ENCODE measurements around the gene UBE2O.
"Not testable (repeated sequence)": the region's sequence is repeated elsewhere in the genome, so short reads cannot be mapped to it uniquely, and the experiment has no call there.

DNA sequence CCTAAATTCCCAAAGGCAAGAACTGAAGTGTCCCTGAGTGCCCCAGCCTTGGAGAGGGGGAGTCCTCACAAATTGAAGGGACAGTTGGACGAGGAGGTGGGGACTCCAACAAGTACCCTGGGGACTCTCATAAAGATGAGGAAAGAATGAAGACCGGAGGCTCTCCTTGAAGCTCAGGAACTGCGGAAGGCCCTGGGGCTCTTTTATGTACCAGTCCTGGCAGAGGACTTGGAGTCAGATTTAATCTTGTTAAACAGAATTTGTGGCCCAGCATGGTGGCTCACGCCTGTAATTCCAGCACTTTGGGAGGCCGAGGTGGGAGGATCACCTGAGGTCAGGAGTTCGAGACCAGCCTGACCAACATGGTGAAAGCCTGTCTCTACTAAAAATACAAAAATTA, 93.2 kb downstream of the UBE2O start:
- TF ChIP-seq, protein P1, sequence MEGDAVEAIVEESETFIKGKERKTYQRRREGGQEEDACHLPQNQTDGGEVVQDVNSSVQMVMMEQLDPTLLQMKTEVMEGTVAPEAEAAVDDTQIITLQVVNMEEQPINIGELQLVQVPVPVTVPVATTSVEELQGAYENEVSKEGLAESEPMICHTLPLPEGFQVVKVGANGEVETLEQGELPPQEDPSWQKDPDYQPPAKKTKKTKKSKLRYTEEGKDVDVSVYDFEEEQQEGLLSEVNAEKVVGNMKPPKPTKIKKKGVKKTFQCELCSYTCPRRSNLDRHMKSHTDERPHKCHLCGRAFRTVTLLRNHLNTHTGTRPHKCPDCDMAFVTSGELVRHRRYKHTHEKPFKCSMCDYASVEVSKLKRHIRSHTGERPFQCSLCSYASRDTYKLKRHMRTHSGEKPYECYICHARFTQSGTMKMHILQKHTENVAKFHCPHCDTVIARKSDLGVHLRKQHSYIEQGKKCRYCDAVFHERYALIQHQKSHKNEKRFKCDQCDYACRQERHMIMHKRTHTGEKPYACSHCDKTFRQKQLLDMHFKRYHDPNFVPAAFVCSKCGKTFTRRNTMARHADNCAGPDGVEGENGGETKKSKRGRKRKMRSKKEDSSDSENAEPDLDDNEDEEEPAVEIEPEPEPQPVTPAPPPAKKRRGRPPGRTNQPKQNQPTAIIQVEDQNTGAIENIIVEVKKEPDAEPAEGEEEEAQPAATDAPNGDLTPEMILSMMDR (conservative IDR thresholded peaks at IDR 0.05; ENCODE audit: low read depth, low read length): not testable (repeated sequence)
- not testable (repeated sequence) for TF ChIP-seq EZH2 (IDR thresholded peaks at IDR 0.05; ENCODE audit: low read length, unreplicated experiment); EZH2phosphoT487 (IDR thresholded peaks at IDR 0.05; ENCODE audit: borderline replicate concordance, low read length)

All from PC-3 (cell line).